ENCODE measurements around the gene PRR11. TPM values are rescaled to one million over a fixed set of nuclear protein-coding genes. Genes with fewer than 3 reads are reported as not detected.

Gene PRR11
- polyA plus RNA-seq, 3 donors, result 1.1 to 3.9 (median 1.7) TPM

GRCh38 chr17:59160157-59161025 lies 4.8 kb downstream of the PRR11 start:
- Mint-ChIP-seq H3K4me1 (peaks cover 32% of the 10 kb centered on the region), H3K27ac (peak overlapping the region; percentile 28 to 69 (median 57)), H3K9me3 (no peaks in the 10 kb centered on the region), H3K36me3 (peaks cover 3 to 34% of the 10 kb centered on the region in 2 donors), H3K4me3 (no peak overlapping the region), H3K27me3 (ENCODE audit: low read depth in 3 of 3) (no peaks in the 10 kb centered on the region)
- WGBS (ENCODE audit: insufficient coverage), result 93% methylated on average over 4 of the region's 9 CpGs
- H3K9ac ChIP-seq (ENCODE audit: insufficient read depth, low read length, poor library complexity, severe bottlenecking), result no peak overlapping the region
- no peak overlapping the region for H3K4me2 ChIP-seq (replicated peaks; ENCODE audit: extremely low read depth, low read length, poor library complexity, severe bottlenecking)
- peak overlapping the region in 1 of 2 donors; percentile 54 for H3K27ac ChIP-seq (ENCODE audit: low read depth in 1 of 2, low read length in 2 of 2)
- peaks cover 15 to 31% of the 10 kb centered on the region in 2 donors for H3K4me1 ChIP-seq (ENCODE audit: control insufficient read depth in 1 of 2, insufficient read depth in 2 of 2, low read length in 2 of 2)
- H3K9me3 ChIP-seq (replicated peaks in 1 of 2; ENCODE audit: control insufficient read depth in 1 of 2, insufficient read depth in 1 of 2, low read length in 2 of 2), result no peaks in the 10 kb centered on the region
- no peak overlapping the region for H3K4me3 ChIP-seq (replicated peaks in 1 of 3; ENCODE audit: low read depth in 2 of 3, low read length in 3 of 3)
- no peak for DNase-seq
- no peaks in the 10 kb centered on the region for H4K20me1 ChIP-seq (ENCODE audit: insufficient read depth, low read length)
- peaks cover 97% of the 10 kb centered on the region for H3K79me2 ChIP-seq (ENCODE audit: insufficient read depth, low read length)
- peaks cover 0 to 7% of the 10 kb centered on the region in 2 donors for H3K36me3 ChIP-seq (replicated peaks in 1 of 2; ENCODE audit: control insufficient read depth in 1 of 2, insufficient read depth in 2 of 2, low read length in 2 of 2)
- intact Hi-C loops (cut with micrococcal nuclease), result no loop called here
- H2AFZ ChIP-seq (ENCODE audit: insufficient read depth, low read depth, low read length, poor library complexity, severe bottlenecking), result no peak overlapping the region
- H3K27me3 ChIP-seq (ENCODE audit: control insufficient read depth in 2 of 2, insufficient read depth in 2 of 2, low read length in 2 of 2), result no peaks in the 10 kb centered on the region
- no peak for TF ChIP-seq CTCF (IDR thresholded peaks at IDR 0.05)

GRCh38 chr17:59161477-59161876 lies 5.9 kb downstream of the PRR11 start:
- Histone ChIP-seq H3K9ac (ENCODE audit: insufficient read depth, low read length, poor library complexity, severe bottlenecking) (no peak overlapping the region), H3K9me3 (replicated peaks in 1 of 2; ENCODE audit: control insufficient read depth in 1 of 2, insufficient read depth in 1 of 2, low read length in 2 of 2) (no peaks in the 10 kb centered on the region), H3K4me2 (replicated peaks; ENCODE audit: extremely low read depth, low read length, poor library complexity, severe bottlenecking) (no peak overlapping the region), H3K79me2 (ENCODE audit: insufficient read depth, low read length) (peaks cover 98% of the 10 kb centered on the region), H3K27ac (ENCODE audit: low read depth in 1 of 2, low read length in 2 of 2) (peak overlapping the region in 1 of 2 donors; percentile 33), H3K27me3 (ENCODE audit: control insufficient read depth in 2 of 2, insufficient read depth in 2 of 2, low read length in 2 of 2) (no peaks in the 10 kb centered on the region), H3K4me3 (replicated peaks in 1 of 3; ENCODE audit: low read depth in 2 of 3, low read length in 3 of 3) (no peak overlapping the region), H2AFZ (ENCODE audit: insufficient read depth, low read depth, low read length, poor library complexity, severe bottlenecking) (no peak overlapping the region), H4K20me1 (ENCODE audit: insufficient read depth, low read length) (no peaks in the 10 kb centered on the region), H3K4me1 (ENCODE audit: control insufficient read depth in 1 of 2, insufficient read depth in 2 of 2, low read length in 2 of 2) (peaks cover 10 to 26% of the 10 kb centered on the region in 2 donors), H3K36me3 (replicated peaks in 1 of 2; ENCODE audit: control insufficient read depth in 1 of 2, insufficient read depth in 2 of 2, low read length in 2 of 2) (peaks cover 0 to 7% of the 10 kb centered on the region in 2 donors)
- no peak for DNase-seq
- H3K36me3 Mint-ChIP-seq, result peaks cover 3 to 34% of the 10 kb centered on the region in 2 donors
- H3K4me3 Mint-ChIP-seq, result no peak overlapping the region
- TF ChIP-seq CTCF (IDR thresholded peaks at IDR 0.05), result no peak
- no peaks in the 10 kb centered on the region for H3K27me3 Mint-ChIP-seq (ENCODE audit: low read depth in 3 of 3)
- peaks cover 36% of the 10 kb centered on the region for H3K4me1 Mint-ChIP-seq
- intact Hi-C loops (cut with micrococcal nuclease), result no loop called here
- H3K27ac Mint-ChIP-seq, result peak overlapping the region in 1 of 7 donors; percentile 57
- H3K9me3 Mint-ChIP-seq, result no peaks in the 10 kb centered on the region
- 100% methylated on average over 1 of the region's 2 CpGs for WGBS (ENCODE audit: insufficient coverage)
